HT1080 (cell line): ENCODE results near the gene CEBPZ. TPM values are rescaled to one million over a fixed set of nuclear protein-coding genes. Genes with fewer than 3 reads are reported as not detected.
"Not testable (repeated sequence)": the region's sequence is repeated elsewhere in the genome, so short reads cannot be mapped to it uniquely, and the experiment has no call there.

ENCODE experiments used
- DNase-seq: peaks from one replicate; pipeline ENCODE4 v3.0.0-alpha.2; 2015; ENCODE audit warnings: low read depth
- total RNA-seq: library from RNA; depleted of rRNA; stranded (reverse); fragments of >200 nt; shearing (Covaris generic); gene quantifications from 2 replicates; pipeline ENCODE4 v1.2.3, GENCODE V29; 2014

Gene CEBPZ
- total RNA-seq, 1 experiment from 2014 or later, result 67.4 TPM

- no peak for DNase-seq
Measured at GRCh38 chr2:37224063-37224462, 7.3 kb downstream of the CEBPZ start.

DNA sequence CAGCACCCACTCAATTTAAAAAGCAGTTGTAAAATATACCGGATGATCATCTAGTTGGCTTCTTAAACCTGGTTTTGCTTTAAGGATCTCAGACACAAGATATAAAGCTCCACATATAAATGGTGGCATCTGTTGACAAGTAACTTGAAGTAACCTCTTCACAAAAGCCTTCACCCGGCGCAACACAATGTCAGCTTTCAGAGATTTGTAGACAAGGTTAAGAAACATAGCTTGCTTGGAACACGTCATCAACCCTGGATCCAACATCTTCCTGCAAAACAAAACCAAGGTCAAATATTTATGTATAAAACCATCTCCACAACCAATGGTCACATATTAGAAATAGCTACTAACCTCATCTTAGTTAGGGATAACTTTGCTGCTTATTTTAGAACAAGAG lies 8.3 kb downstream of the CEBPZ start:
- DNase-seq, result no peak

GRCh38 chr2:37219046-37219445 lies 12.3 kb downstream of the CEBPZ start:
- DNase-seq, result no peak

GRCh38 chr2:37215250-37215649 lies 16.1 kb downstream of the CEBPZ start:
- no peak for DNase-seq

- DNase-seq, result no peak
Measured at GRCh38 chr2:37211939-37212338, 19.5 kb downstream of the CEBPZ start.

DNA sequence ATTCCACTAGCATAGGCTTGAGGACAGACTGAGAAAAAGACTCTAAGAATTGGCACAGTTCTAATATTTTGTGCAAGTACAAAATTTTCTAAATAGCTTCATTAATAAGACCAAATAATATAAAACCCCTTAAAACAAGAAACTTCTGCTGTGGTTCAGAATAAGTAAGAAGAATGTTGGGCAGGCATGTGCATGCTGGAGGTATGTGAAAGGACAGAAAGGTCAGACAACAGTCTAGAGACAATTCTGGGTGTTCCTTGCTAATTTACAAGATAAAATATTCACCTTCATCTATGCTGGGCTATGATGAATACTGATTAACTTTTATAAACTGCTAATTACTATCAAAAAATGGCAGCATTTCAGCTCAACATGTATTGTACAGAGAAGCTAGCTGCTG lies 20.2 kb downstream of the CEBPZ start:
- DNase-seq, result no peak

- not testable (repeated sequence) for DNase-seq
Measured at GRCh38 chr2:37206760-37207159, 24.6 kb downstream of the CEBPZ start.

- DNase-seq, result no peak
Measured at GRCh38 chr2:37205689-37206341, 25.6 kb downstream of the CEBPZ start.

GRCh38 chr2:37205071-37205661 lies 26.2 kb downstream of the CEBPZ start:
- DNase-seq, result not testable (repeated sequence)

GRCh38 chr2:37203708-37204107 lies 27.7 kb downstream of the CEBPZ start:
- DNase-seq, result no peak

DNA sequence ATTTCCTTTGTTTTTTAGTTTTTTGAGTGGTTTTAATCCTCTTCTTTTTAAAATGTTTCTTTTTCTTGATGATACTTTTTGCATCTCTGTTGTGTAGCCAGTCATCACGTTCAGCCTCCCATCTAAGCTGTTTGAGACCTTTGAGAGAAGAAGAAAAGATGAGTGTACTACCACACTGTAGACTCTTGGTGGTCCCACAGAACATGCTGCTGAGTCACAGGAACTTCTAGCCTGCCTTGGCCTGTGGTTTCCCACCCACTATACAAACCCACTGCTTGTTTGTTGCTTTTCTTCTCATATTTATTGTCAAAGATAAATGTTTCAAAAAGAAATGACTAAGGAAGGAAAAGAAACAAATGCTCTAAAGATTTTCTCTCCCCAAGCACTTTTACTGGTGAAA lies 29.6 kb downstream of the CEBPZ start:
- peak; percentile 43 for DNase-seq

DNA sequence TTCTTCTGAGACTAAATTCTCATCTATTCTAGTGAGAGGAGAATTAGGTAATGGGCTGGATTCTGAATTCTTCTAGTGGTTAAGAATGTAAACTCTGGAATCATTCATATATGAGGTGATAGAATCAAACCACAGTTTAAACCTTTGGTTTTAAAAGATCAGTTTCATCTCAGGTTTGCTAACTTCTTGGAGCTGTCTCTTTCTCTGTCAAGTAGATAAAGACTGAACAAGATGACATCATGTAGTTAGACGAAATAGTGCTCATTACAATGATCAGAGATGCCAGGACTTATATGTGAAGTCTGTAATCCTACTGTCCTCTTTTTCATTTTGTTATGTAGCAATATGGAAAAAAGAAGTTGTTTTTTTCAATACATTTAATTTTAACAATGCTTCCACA lies 30.2 kb downstream of the CEBPZ start:
- no peak for DNase-seq

DNA sequence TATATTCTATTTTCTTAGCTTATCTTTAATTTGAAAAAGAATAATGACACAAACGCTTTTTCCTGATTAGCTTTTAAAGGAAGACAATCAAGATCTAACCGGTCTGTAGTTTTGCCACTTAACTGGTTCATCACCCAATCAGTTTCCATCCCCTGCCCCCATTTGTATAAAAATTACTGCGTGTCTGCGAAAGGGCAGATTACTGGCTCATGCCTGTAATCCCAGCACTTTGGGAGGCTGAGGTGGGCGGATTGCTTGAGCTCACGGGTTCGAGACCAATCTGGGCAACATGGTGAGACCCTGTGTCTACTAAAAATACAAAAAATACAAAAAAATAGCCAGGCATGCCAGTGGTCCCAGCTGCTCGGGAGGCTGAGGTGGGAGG lies 32.7 kb downstream of the CEBPZ start:
- DNase-seq, result no peak

GRCh38 chr2:37196320-37197195 lies 34.8 kb downstream of the CEBPZ start, which contains the start of gene CEBPZOS:
TSS of gene CEBPZOS (plus strand) at chr2:37196496. CDS start at chr2:37199705, 3,209 bp downstream.
- DNase-seq, result peak; percentile 70

DNA sequence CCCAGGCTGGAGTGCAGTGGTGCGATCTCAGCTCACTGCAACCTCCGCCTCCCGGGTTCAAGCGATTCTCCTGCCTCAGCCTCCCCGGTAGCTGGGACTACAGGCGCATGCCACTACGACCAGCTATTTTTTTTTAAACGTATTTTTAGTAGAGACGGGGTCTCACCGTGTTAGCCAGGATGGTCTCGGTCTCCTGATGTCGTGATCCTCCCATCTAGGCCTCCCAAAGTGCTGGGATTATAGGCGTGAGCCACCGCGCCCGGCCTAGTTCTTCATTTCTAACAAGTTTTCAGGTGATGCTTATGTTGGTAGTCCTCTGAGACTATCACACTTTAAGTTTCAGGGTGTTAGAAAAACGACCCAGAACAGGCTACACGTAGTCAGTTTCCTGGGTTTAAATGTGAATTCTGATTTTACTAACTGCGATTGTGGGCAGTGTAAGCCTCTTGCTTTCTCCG lies 35.5 kb downstream of the CEBPZ start:
- not testable (repeated sequence) for DNase-seq

GRCh38 chr2:37192551-37192950 lies 38.8 kb downstream of the CEBPZ start:
- DNase-seq, result no peak

DNA sequence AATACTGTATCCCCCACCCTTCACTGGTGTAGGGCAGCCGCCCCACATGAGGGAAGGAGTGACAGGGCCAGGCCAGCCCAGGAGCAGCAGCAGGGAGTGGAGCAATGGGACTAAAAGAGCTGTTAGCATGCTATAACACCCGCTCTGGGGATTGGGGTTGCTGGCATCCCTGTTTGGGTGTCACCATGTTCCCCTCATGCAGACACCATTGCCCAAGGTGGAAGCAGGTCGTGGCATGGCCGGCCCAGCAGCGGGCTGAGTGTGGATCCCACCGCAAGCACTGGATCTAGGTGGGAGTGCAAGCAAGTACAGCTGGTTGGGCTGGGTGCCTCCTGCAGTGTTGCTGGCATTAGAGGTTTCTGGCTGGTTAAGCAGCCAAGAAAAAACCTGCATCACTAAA lies 39.6 kb downstream of the CEBPZ start:
- DNase-seq, result no peak

GRCh38 chr2:37191253-37191652 lies 40.1 kb downstream of the CEBPZ start:
- DNase-seq, result no peak

DNA sequence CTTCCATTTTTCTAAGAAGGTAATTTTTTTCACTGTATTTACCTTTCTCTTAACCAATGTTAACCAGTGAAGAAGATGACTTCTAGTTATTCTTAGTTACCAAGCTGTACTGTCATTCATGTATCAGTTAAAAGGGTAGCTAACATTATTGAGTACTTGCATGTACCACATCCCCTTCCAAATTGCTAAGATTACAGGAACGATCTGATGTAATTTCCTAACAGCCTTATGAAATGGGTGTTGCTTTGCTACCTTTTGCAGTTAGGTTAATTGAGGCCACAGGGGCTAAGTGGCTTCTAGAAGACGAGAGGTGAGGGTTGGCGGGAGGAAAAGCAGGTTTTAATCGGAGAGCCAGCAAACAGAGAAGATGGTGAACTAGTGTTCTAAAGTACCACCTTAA lies 41.1 kb downstream of the CEBPZ start:
- DNase-seq, result no peak

DNA sequence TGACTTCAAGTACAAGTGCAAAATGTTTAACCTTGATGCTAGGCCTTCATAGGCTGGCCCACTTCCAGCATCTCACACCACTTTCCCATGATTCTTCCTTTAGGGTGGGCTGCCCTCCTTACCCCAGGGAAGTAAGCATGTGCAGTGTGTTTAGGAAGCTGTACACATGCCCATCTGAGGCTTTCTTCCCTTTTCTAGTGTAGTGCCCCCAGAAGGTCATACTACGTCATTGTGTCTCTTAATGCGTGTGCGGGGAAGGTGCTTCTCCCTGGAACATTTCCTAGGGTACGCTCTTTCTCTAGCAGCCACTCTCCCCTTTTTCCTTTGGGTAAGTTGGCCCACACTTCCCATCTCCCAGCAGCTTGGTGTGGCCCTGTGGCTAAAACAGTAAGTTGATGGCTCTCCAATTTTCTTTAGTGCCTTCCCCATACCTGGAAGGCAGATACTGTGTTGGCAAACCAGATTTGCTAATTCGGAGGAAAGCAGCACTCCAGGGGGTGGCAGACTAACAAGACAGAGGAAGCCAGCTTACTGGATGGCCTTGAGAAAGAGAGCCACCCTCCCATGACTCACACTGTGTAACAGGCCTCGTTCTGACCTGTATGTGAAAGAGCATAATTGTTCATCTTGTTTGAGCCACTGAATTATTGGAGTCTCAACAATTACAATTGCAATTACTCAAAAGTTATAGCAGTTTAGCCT lies 41.8 kb downstream of the CEBPZ start:
- DNase-seq, result peak; percentile 93

GRCh38 chr2:37188570-37188969 lies 42.8 kb downstream of the CEBPZ start, which contains the start of gene SULT6B1:
TSS of gene SULT6B1 (minus strand) at chr2:37188670. CDS start at chr2:37188640, 30 bp downstream.
- DNase-seq, result no peak
